ENCODE data around the gene FBXW8. TPM values are rescaled to one million over a fixed set of nuclear protein-coding genes. Genes with fewer than 3 reads are reported as not detected.

The FBXW8 gene
- total and polyA plus RNA-seq, 2 donors (not counting 1 experiment from before 2014, with no cell fraction given), result 12.1 to 23.5 TPM

DNA sequence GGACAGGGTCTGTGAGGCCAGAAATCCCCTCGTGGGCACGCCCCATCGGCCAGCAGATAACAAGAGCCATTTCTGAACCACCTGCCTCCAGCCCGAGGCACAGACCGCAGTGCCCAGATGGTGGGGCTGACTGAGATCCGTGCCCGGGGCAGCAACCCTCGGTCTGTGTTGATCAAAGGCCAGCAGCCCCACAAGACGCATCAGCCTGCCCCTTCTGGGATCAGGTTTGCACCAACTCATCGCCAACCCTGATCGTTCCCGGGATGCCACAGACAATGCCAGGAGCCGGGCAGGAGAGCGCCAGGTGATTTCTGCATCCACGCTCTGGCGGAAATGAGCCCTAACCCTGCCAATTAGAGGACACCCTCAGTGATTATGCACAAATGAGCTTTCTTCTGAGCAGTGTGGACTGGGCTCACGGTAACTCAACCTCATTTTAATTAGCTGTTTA, 124.0 kb downstream of the FBXW8 start:
- ChIA-PET POLR2A (interaction anchor here (0.6 kb wide), 1 partner anchor 8 kb away, joined by 3 read pairs; no protein-coding TSS in a partner anchor), CTCF (interaction anchor here (4.1 kb wide), 1 partner anchor 85 kb away, joined by 19 read pairs; no protein-coding TSS in a partner anchor)
- no peak for ATAC-seq (ENCODE audit: low read depth)
- Histone ChIP-seq H3K4me3 (ENCODE audit: control extremely low read depth in 1 of 5, extremely low read depth in 1 of 5, insufficient read depth in 1 of 5, low read depth in 2 of 5, low read length in 4 of 5) (no peak overlapping the region), H3K4me1 (ENCODE audit: control insufficient read depth in 2 of 2, insufficient read depth in 2 of 2, low read length in 2 of 2) (peaks cover 6 to 21% of the 10 kb centered on the region in 2 donors), H3K27ac (ENCODE audit: low read length in 2 of 2) (no peak overlapping the region), H3K36me3 (replicated peaks in 1 of 2; ENCODE audit: control extremely low read depth in 1 of 2, control insufficient read depth in 1 of 2, extremely low read depth in 1 of 2, insufficient read depth in 2 of 2, low read length in 1 of 2) (peaks cover 0 to 2% of the 10 kb centered on the region in 2 experiments), H3K27me3 (replicated peaks in 1 of 4; ENCODE audit: control extremely low read depth in 1 of 4, control insufficient read depth in 3 of 4, insufficient read depth in 4 of 4, low read length in 3 of 4) (peaks cover 0 to 16% (median 0%) of the 10 kb centered on the region in 4 experiments), H4K20me1 (ENCODE audit: control insufficient read depth, insufficient read depth, low read length, poor library complexity, severe bottlenecking) (no peaks in the 10 kb centered on the region), H3K4me2 (replicated peaks; ENCODE audit: low read depth, low read length, poor library complexity, severe bottlenecking) (no peak overlapping the region), H3K9me3 (ENCODE audit: control extremely low read depth in 1 of 3, control insufficient read depth in 2 of 3, insufficient read depth in 1 of 3, low read length in 2 of 3) (peaks cover 0 to 3% (median 0%) of the 10 kb centered on the region in 3 donors), H3K79me2 (ENCODE audit: control insufficient read depth, insufficient read depth, low read length) (no peaks in the 10 kb centered on the region), H3K9ac (ENCODE audit: low read length) (no peak overlapping the region), H2AFZ (ENCODE audit: insufficient read depth, low read depth, low read length, poor library complexity, severe bottlenecking) (no peak overlapping the region)
- Mint-ChIP-seq H3K27me3 (peaks cover 3% of the 10 kb centered on the region), H3K4me1 (peaks cover 22% of the 10 kb centered on the region), H3K9me3 (ENCODE audit: insufficient read depth) (no peaks in the 10 kb centered on the region), H3K4me3 (no peak overlapping the region), H3K27ac (no peak overlapping the region)
- DNase-seq, result no peak
- WGBS (ENCODE audit: insufficient coverage), result 93% methylated on average over 17 of the region's 17 CpGs
- TF ChIP-seq, protein P1, sequence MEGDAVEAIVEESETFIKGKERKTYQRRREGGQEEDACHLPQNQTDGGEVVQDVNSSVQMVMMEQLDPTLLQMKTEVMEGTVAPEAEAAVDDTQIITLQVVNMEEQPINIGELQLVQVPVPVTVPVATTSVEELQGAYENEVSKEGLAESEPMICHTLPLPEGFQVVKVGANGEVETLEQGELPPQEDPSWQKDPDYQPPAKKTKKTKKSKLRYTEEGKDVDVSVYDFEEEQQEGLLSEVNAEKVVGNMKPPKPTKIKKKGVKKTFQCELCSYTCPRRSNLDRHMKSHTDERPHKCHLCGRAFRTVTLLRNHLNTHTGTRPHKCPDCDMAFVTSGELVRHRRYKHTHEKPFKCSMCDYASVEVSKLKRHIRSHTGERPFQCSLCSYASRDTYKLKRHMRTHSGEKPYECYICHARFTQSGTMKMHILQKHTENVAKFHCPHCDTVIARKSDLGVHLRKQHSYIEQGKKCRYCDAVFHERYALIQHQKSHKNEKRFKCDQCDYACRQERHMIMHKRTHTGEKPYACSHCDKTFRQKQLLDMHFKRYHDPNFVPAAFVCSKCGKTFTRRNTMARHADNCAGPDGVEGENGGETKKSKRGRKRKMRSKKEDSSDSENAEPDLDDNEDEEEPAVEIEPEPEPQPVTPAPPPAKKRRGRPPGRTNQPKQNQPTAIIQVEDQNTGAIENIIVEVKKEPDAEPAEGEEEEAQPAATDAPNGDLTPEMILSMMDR (IDR thresholded peaks at IDR 0.05), result no peak
- no peak for TF ChIP-seq EZH2 (IDR thresholded peaks at IDR 0.05; ENCODE audit: borderline replicate concordance, insufficient read depth, low read depth, low read length, poor library complexity, severe bottlenecking)
- intact Hi-C loops (cut with micrococcal nuclease), result no loop called here

DNA sequence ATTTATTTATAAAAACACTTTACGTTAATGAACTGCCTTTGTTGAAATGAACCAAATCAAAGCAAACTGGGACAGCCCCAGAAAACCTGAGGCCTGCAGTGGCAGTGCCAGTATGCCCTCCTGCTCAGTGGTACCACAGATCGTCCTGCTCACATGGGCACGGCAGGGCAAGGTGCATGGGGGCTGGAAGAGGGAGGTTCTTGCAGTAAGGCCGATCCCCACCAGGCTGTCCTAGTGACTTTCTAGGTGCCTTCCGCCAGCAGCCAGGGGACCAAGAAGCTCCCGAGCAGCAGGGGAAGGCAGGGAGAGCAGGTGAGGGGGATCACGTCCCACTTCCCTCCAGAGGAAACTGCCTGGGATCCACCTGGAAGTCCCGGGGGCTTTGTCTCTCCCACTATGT, 124.5 kb downstream of the FBXW8 start:
- H3K4me2 ChIP-seq (replicated peaks; ENCODE audit: low read depth, low read length, poor library complexity, severe bottlenecking), result no peak overlapping the region
- no peak for TF ChIP-seq EZH2 (IDR thresholded peaks at IDR 0.05; ENCODE audit: borderline replicate concordance, insufficient read depth, low read depth, low read length, poor library complexity, severe bottlenecking)
- TF ChIP-seq, protein P1 (IDR thresholded peaks at IDR 0.05), result no peak
- no peak overlapping the region for H3K9ac ChIP-seq (ENCODE audit: low read length)
- intact Hi-C loops (cut with micrococcal nuclease), result no loop called here
- no peaks in the 10 kb centered on the region for H4K20me1 ChIP-seq (ENCODE audit: control insufficient read depth, insufficient read depth, low read length, poor library complexity, severe bottlenecking)
- DNase-seq (no peak), ATAC-seq (ENCODE audit: low read depth) (no peak)
- Mint-ChIP-seq H3K27ac (no peak overlapping the region), H3K4me3 (no peak overlapping the region), H3K27me3 (peaks cover 3% of the 10 kb centered on the region), H3K4me1 (peaks cover 22% of the 10 kb centered on the region), H3K9me3 (ENCODE audit: insufficient read depth) (no peaks in the 10 kb centered on the region)
- H3K4me3 ChIP-seq (ENCODE audit: control extremely low read depth in 1 of 5, extremely low read depth in 1 of 5, insufficient read depth in 1 of 5, low read depth in 2 of 5, low read length in 4 of 5), result no peak overlapping the region
- H3K27ac ChIP-seq (ENCODE audit: low read length in 2 of 2), result no peak overlapping the region
- H2AFZ ChIP-seq (ENCODE audit: insufficient read depth, low read depth, low read length, poor library complexity, severe bottlenecking), result no peak overlapping the region
- ChIA-PET POLR2A (interaction anchor here (1.1 kb wide), 1 partner anchor 9 kb away, joined by 4 read pairs; no protein-coding TSS in a partner anchor), CTCF (interaction anchor here (4.1 kb wide), 1 partner anchor 85 kb away, joined by 19 read pairs; no protein-coding TSS in a partner anchor)
- no peaks in the 10 kb centered on the region for H3K36me3 ChIP-seq (replicated peaks in 1 of 2; ENCODE audit: control extremely low read depth in 1 of 2, control insufficient read depth in 1 of 2, extremely low read depth in 1 of 2, insufficient read depth in 2 of 2, low read length in 1 of 2)
- peaks cover 0 to 3% (median 0%) of the 10 kb centered on the region in 3 donors for H3K9me3 ChIP-seq (ENCODE audit: control extremely low read depth in 1 of 3, control insufficient read depth in 2 of 3, insufficient read depth in 1 of 3, low read length in 2 of 3)
- peaks cover 6 to 21% of the 10 kb centered on the region in 2 donors for H3K4me1 ChIP-seq (ENCODE audit: control insufficient read depth in 2 of 2, insufficient read depth in 2 of 2, low read length in 2 of 2)
- H3K27me3 ChIP-seq (replicated peaks in 1 of 4; ENCODE audit: control extremely low read depth in 1 of 4, control insufficient read depth in 3 of 4, insufficient read depth in 4 of 4, low read length in 3 of 4), result peaks cover 0 to 16% (median 0%) of the 10 kb centered on the region in 4 experiments
- 74% methylated on average over 6 of the region's 8 CpGs for WGBS (ENCODE audit: insufficient coverage)
- H3K79me2 ChIP-seq (ENCODE audit: control insufficient read depth, insufficient read depth, low read length), result no peaks in the 10 kb centered on the region
